ENCODE measurements around the gene RFX6. TPM values are rescaled to one million over a fixed set of nuclear protein-coding genes. Genes with fewer than 3 reads are reported as not detected.

RFX6 gene
- total and polyA plus RNA-seq, 10 of the 15 experiments (the other 5 are each of a cell fraction or from before 2014, with no cell fraction given) = not detected

DNA sequence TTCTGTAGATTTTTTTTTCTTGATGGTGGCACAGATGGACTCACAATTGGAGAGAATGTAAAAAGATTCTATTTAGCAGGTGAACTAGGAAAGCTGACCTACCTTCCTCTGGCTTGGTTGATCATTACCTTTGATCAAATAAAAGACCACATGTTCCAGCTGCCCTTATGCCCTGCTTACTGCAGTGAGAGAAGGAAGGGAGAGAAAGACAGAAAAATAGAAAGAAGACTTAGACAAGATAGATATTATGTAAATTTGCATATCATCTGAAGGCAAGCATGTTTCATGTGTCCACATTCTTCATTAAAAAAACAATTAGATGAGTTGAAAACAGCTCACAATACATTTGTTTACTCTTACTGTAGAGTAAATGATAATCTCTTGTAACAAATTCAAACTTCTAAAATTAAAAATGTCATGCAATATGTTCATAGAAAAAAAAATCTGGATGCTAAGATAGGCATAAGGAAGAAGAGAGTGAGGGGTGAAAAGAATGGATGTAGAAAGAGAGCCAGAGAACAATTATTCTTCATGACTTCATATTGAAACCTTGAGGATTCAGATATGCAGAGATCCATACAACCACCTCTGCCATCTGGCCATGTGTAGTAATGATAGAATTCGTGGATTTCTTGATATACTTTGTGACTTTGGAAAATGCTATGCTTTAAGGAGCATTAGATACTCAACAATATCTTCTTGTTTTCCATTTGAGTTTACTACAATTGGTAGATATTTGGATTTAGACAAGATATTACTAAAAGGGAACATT is 71.7 kb downstream of the RFX6 start:
- no peak overlapping the region for H3K4me2 ChIP-seq (ENCODE audit: control insufficient read depth, insufficient read depth)
- 0% methylated on average over 1 of the region's 1 CpG for WGBS (ENCODE audit: insufficient coverage, insufficient replicate concordance, low lambda C conversion rate, missing lambda C conversion rate)
- no peaks in the 10 kb centered on the region for H3K27me3 ChIP-seq (replicated peaks in 1 of 2; ENCODE audit: control insufficient read depth in 2 of 2, insufficient read depth in 2 of 2, low read length in 1 of 2)
- ChIA-PET SMC1A (ENCODE audit: uncharacterized antibody, unreplicated experiment) (interaction anchor here (1.4 kb wide), 1 partner anchor 11 kb away, joined by 3 read pairs; no protein-coding TSS in a partner anchor), CTCF (interaction anchor here (1.9 kb wide), 1 partner anchor 21 kb away, joined by 7 read pairs; no protein-coding TSS in a partner anchor), RAD21 (ENCODE audit: unreplicated experiment) (no interaction called here), POLR2A (interaction anchor here (0.5 kb wide), 1 partner anchor 11 kb away, joined by 6 read pairs; no protein-coding TSS in a partner anchor)
- in situ Hi-C loops (cut with MboI) (no loop called here), intact Hi-C loops (cut with micrococcal nuclease; ENCODE audit: unreplicated experiment) (no loop called here)
- H3K4me1 ChIP-seq (ENCODE audit: control insufficient read depth, insufficient read depth, low read length) = no peaks in the 10 kb centered on the region
- no peak overlapping the region for H3K9ac ChIP-seq (ENCODE audit: control insufficient read depth, insufficient read depth, low read length)
- TF ChIP-seq NRF1 (conservative IDR thresholded peaks at IDR 0.05; ENCODE audit: low read depth, low read length) = no peak
- H4K20me1 ChIP-seq (ENCODE audit: control insufficient read depth, insufficient read depth) = no peaks in the 10 kb centered on the region
- no peak overlapping the region for H2AFZ ChIP-seq (ENCODE audit: control insufficient read depth, low read depth, low read length)
- no peak overlapping the region for H3K4me3 ChIP-seq
- FAIRE-seq = no peak
- no peak for DNase-seq (ENCODE audit: low read depth, low spot score)
- no peak for ATAC-seq
- no TSS peak for BruUV-seq (replicated peaks)
- H3K9me3 ChIP-seq (replicated peaks; ENCODE audit: control insufficient read depth, insufficient read depth, low read length) = no peaks in the 10 kb centered on the region
- no peak overlapping the region for H3K27ac ChIP-seq (ENCODE audit: control insufficient read depth, insufficient read depth)
- no peaks in the 10 kb centered on the region for H3K36me3 ChIP-seq (ENCODE audit: control insufficient read depth in 2 of 2, insufficient read depth in 2 of 2, low read length in 1 of 2)
- no peaks in the 10 kb centered on the region for H3K79me2 ChIP-seq (ENCODE audit: control insufficient read depth, insufficient read depth, low read length)

DNA sequence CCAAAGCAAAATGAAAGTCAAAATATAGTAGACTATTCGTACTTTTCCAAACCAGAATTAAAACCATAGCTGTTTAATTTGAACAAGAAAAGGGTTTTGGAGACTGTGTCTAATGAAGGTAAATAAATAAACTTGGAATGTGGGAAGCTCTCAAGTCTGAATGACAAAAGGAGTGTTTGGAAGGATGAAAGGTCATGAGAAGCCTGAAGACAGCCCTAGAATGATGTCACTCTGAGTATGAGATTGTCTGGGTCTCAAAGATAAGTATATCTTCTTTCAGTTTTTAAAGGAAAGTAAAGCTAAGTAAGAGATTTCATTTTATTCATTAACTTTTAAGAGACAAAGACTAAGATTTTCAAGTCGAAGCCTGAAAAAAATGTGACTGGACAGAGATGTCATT is 72.9 kb downstream of the RFX6 start:
- no peak for ATAC-seq
- 0% methylated on average over 2 of the region's 2 CpGs for WGBS (ENCODE audit: insufficient coverage, insufficient replicate concordance, low lambda C conversion rate, missing lambda C conversion rate)
- Histone ChIP-seq H3K27ac (ENCODE audit: control insufficient read depth, insufficient read depth) (no peak overlapping the region), H4K20me1 (ENCODE audit: control insufficient read depth, insufficient read depth) (no peaks in the 10 kb centered on the region), H2AFZ (ENCODE audit: control insufficient read depth, low read depth, low read length) (no peak overlapping the region), H3K9ac (ENCODE audit: control insufficient read depth, insufficient read depth, low read length) (no peak overlapping the region), H3K36me3 (ENCODE audit: control insufficient read depth in 2 of 2, insufficient read depth in 2 of 2, low read length in 1 of 2) (no peaks in the 10 kb centered on the region), H3K79me2 (ENCODE audit: control insufficient read depth, insufficient read depth, low read length) (no peaks in the 10 kb centered on the region), H3K9me3 (replicated peaks; ENCODE audit: control insufficient read depth, insufficient read depth, low read length) (no peaks in the 10 kb centered on the region), H3K27me3 (replicated peaks in 1 of 2; ENCODE audit: control insufficient read depth in 2 of 2, insufficient read depth in 2 of 2, low read length in 1 of 2) (no peaks in the 10 kb centered on the region), H3K4me3 (no peak overlapping the region), H3K4me1 (ENCODE audit: control insufficient read depth, insufficient read depth, low read length) (no peaks in the 10 kb centered on the region), H3K4me2 (ENCODE audit: control insufficient read depth, insufficient read depth) (no peak overlapping the region)
- CTCF ChIA-PET = interaction anchor here (0.6 to 1.9 kb wide), 3 partner anchors 17 to 22 kb away, joined by 3 to 7 read pairs (median 3); no protein-coding TSS in a partner anchor
- intact Hi-C loops (cut with micrococcal nuclease; ENCODE audit: unreplicated experiment) (no loop called here), in situ Hi-C loops (cut with MboI) (no loop called here)
- POLR2A ChIA-PET = interaction anchor here (0.5 kb wide), 1 partner anchor 285 kb away, joined by 4 read pairs; no protein-coding TSS in a partner anchor
- no peak for FAIRE-seq
- BruUV-seq (replicated peaks) = no TSS peak
- no peak for DNase-seq (ENCODE audit: low read depth, low spot score)
- SMC1A ChIA-PET (ENCODE audit: uncharacterized antibody, unreplicated experiment) = interaction anchor here (1.1 to 1.2 kb wide), 2 partner anchors 19 to 62 kb away, joined by 3 to 5 read pairs; no protein-coding TSS in a partner anchor
- RAD21 ChIA-PET (ENCODE audit: unreplicated experiment) = no interaction called here
- no peak for TF ChIP-seq NFYB (IDR thresholded peaks at IDR 0.05; ENCODE audit: insufficient read depth, low read depth, low read length)
- no peak for TF ChIP-seq CEBPB (IDR thresholded peaks at IDR 0.05; ENCODE audit: borderline replicate concordance in 1 of 2, low read depth in 2 of 2, low read length in 2 of 2)
- no peak for TF ChIP-seq BCL11A (IDR thresholded peaks at IDR 0.05; ENCODE audit: low read depth, low read length)
- TF ChIP-seq MTA3 (IDR thresholded peaks at IDR 0.05; ENCODE audit: borderline replicate concordance, low read length) = no peak
- TF ChIP-seq HDAC6 (IDR thresholded peaks at IDR 0.05; ENCODE audit: unreplicated experiment) = no peak
- TF ChIP-seq SPI1 (IDR thresholded peaks at IDR 0.05; ENCODE audit: borderline replicate concordance, insufficient read depth, low read depth, low read length) = no peak
- TF ChIP-seq NFYA (IDR thresholded peaks at IDR 0.05; ENCODE audit: borderline replicate concordance, low read depth, low read length) = no peak
- no peak for TF ChIP-seq RELA (IDR thresholded peaks at IDR 0.05; ENCODE audit: borderline replicate concordance, partially characterized antibody)
- TF ChIP-seq BRCA1 (IDR thresholded peaks at IDR 0.05; ENCODE audit: low read depth, low read length) = no peak
- TF ChIP-seq, protein P1, sequence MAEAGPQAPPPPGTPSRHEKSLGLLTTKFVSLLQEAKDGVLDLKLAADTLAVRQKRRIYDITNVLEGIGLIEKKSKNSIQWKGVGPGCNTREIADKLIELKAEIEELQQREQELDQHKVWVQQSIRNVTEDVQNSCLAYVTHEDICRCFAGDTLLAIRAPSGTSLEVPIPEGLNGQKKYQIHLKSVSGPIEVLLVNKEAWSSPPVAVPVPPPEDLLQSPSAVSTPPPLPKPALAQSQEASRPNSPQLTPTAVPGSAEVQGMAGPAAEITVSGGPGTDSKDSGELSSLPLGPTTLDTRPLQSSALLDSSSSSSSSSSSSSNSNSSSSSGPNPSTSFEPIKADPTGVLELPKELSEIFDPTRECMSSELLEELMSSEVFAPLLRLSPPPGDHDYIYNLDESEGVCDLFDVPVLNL (IDR thresholded peaks at IDR 0.05; ENCODE audit: low read depth, low read length) = no peak
- no peak for TF ChIP-seq NBN (IDR thresholded peaks at IDR 0.05)
- TF ChIP-seq KAT2A (conservative IDR thresholded peaks at IDR 0.05; ENCODE audit: control insufficient read depth, low read depth, low read length) = no peak
- TF ChIP-seq, protein P2, sequence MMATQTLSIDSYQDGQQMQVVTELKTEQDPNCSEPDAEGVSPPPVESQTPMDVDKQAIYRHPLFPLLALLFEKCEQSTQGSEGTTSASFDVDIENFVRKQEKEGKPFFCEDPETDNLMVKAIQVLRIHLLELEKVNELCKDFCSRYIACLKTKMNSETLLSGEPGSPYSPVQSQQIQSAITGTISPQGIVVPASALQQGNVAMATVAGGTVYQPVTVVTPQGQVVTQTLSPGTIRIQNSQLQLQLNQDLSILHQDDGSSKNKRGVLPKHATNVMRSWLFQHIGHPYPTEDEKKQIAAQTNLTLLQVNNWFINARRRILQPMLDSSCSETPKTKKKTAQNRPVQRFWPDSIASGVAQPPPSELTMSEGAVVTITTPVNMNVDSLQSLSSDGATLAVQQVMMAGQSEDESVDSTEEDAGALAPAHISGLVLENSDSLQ (IDR thresholded peaks at IDR 0.05) = no peak
- TF ChIP-seq EED (IDR thresholded peaks at IDR 0.05; ENCODE audit: low read depth) = no peak

Data from GM12878 (cell line).